IPS-18a (cell line): ENCODE measurements around the gene CHST15.

Experiments used
- H3K27ac ChIP-seq: one replicate; pipeline ENCODE4 v1.5.1; 2013; ENCODE audit warnings: low read length
- H3K27me3 ChIP-seq: one replicate; pipeline ENCODE4 v1.6.1; 2013; ENCODE audit warnings: mild to moderate bottlenecking, low read length; ENCODE audit not compliant: control insufficient read depth, insufficient read depth
- H3K36me3 ChIP-seq: one replicate; pipeline ENCODE4 v1.6.1; 2013; ENCODE audit warnings: low read depth, low read length; ENCODE audit not compliant: control insufficient read depth
- H3K4me1 ChIP-seq: one replicate; pipeline ENCODE4 v1.6.1; 2013; ENCODE audit warnings: low read depth, low read length; ENCODE audit not compliant: control insufficient read depth
- H3K4me3 ChIP-seq: one replicate; pipeline ENCODE4 v1.5.1; 2013; ENCODE audit warnings: low read length
- H3K9ac ChIP-seq: one replicate; pipeline ENCODE4 v1.6.1; 2013; ENCODE audit warnings: mild to moderate bottlenecking, low read length, moderate library complexity
- H3K9me3 ChIP-seq: one replicate; pipeline ENCODE4 v1.6.1; 2013; ENCODE audit warnings: low read depth, low read length; ENCODE audit not compliant: control insufficient read depth

The CHST15 gene

DNA sequence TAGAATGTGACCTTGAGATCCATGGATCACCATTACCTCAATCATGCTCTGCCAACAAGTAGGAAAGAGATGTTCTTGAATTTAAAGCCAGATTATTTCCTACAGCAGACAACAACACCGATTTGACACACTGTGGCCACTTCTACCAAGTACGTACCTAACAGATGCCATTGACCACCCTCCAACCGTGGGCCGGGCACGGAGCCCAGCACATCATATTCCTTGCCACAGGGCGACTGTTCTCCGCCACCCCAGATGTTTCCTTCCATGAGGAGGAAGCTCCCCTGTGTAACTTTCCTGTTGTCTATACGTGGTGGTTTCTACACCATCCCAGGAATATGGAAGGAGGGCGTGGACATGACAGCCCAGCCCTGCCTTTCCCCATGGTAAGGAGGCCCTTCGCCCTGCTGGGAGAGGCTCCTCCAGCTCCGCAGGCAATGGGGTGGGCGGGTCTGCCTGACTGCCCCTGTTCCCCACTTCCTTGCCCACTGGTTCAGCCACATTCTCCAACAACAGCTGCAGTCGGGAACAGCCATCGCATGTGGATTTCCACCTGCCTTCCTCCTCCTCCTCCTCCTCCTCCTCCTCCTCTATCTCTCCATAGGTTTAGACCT lies 7.2 kb downstream of the CHST15 start:
- Histone ChIP-seq H3K36me3 (no peaks in the 10 kb centered on the region), H3K27me3 (peaks cover 30% of the 10 kb centered on the region), H3K4me3 (no peak overlapping the region), H3K4me1 (peaks cover 7% of the 10 kb centered on the region), H3K9ac (no peak overlapping the region), H3K9me3 (no peaks in the 10 kb centered on the region), H3K27ac (no peak overlapping the region)

DNA sequence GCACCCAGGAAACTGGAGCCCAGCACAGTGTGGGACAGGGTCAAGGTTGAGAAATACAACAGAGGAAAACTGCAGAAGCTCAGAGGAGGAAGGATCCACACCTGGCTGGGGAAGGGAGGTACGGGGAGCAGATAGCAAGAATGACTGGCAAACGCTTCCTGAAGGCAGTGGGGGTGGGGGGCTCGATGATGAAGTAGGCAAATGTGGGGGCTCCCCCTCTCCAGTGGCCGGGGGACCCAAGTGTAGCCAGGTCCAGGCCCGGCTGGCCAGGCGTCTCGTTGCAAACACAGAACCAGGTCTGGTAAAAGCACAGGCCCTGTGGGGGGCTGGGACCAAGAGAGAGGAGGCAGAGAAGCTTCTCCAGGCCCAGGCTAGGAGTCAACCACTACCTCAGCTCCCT lies 7.7 kb downstream of the CHST15 start:
- Histone ChIP-seq H3K36me3 (no peaks in the 10 kb centered on the region), H3K4me1 (peaks cover 3% of the 10 kb centered on the region), H3K27me3 (peaks cover 24% of the 10 kb centered on the region), H3K27ac (no peak overlapping the region), H3K4me3 (no peak overlapping the region), H3K9ac (no peak overlapping the region), H3K9me3 (no peaks in the 10 kb centered on the region)

- Histone ChIP-seq H3K36me3 (no peaks in the 10 kb centered on the region), H3K9me3 (no peaks in the 10 kb centered on the region), H3K27me3 (peaks cover 15% of the 10 kb centered on the region), H3K9ac (no peak overlapping the region), H3K4me1 (peaks cover 3% of the 10 kb centered on the region), H3K27ac (no peak overlapping the region), H3K4me3 (no peak overlapping the region)
Measured at GRCh38 chr10:124084708-124085107, 8.7 kb downstream of the CHST15 start.

DNA sequence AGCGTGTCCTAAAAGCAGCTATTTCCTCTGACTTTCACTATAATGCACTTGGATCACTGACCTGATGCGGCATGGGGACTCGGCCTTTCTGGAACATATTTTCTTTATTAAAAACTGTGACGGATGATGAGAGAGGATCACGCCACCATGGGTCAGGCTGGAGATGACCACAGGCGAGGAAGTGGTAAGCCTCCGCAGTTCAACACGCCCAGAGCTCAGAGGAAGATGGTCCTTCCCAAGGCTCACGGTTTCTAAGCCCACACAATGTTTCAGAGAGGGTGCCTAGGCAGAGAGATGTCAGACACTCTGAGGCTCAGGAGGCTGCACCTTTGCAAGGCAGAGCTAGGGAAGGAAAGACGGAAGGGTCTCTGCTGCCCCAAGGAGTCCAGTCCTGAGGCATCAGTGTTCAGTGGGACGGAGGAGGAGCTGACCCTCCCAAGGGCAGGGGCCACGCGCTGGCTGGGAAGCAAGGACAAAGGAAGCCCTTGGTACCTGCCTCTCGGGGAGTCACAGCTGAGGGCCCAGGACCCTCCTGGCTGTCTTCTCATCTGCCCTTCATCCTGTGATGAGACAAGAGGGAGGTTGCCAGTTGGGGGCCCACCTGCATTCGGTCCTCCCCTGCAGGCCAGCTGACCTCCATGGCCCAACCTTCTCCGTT lies 9.5 kb downstream of the CHST15 start:
- Histone ChIP-seq H3K9me3 (no peaks in the 10 kb centered on the region), H3K9ac (no peak overlapping the region), H3K4me3 (no peak overlapping the region), H3K36me3 (no peaks in the 10 kb centered on the region), H3K27ac (no peak overlapping the region), H3K27me3 (peaks cover 7% of the 10 kb centered on the region), H3K4me1 (peaks cover 3% of the 10 kb centered on the region)

DNA sequence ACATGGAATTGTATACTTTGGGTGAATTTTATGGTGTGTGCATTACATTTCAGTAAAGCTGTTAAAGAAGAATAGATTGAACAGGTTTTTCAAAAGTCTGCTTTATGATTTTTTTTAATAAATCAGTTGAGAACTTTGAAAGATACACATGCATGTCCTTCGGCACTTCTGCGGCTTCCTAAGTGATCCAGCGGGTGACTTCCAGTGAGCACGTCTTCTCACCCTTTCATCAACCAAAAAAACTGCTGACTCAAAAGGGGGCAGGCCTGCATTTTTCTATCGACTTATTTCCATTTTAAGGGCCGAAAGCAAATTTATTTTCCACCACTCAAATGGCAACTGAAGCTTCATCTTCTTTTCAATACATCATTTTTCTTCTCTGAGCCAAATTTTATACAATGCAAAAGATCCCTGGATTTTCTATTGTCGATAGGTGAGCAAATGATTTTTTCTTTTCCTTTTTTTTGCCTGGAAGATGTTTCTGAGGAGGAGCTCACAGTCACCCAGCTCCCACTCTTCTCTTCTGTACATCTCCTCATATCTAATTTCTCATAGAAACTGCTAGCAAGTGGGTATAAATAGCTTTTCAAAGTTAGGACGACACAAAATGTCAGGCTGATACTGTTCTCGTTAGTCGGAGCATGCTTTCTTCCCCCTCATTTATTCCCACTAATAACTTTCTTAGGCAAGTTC lies 10.2 kb downstream of the CHST15 start:
- Histone ChIP-seq H3K9me3 (no peaks in the 10 kb centered on the region), H3K4me1 (peaks cover 3% of the 10 kb centered on the region), H3K27me3 (peaks cover under 1% of the 10 kb centered on the region), H3K4me3 (no peak overlapping the region), H3K36me3 (no peaks in the 10 kb centered on the region), H3K27ac (no peak overlapping the region), H3K9ac (no peak overlapping the region)

DNA sequence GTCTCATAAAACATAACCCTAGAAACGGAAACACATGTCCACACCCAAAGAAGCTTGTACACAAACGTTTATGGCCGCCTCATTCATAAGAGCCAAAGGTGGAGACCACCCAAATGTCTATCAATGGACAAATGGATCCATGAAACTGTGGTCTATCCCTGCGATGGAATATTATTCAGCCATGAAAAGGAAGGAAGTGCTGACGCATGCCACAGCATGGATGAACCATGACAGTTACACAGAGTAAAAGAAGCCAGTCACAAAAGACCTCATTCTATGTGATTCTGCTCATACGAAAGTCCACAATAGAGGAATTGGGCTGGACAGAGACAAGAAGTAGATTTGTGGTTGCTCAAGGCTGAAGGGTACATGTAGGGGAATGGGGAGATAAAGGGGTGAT lies 10.8 kb downstream of the CHST15 start:
- no peak overlapping the region for H3K27ac ChIP-seq
- no peaks in the 10 kb centered on the region for H3K36me3 ChIP-seq
- no peaks in the 10 kb centered on the region for H3K27me3 ChIP-seq
- no peaks in the 10 kb centered on the region for H3K9me3 ChIP-seq
- H3K4me3 ChIP-seq = no peak overlapping the region
- no peak overlapping the region for H3K9ac ChIP-seq
- H3K4me1 ChIP-seq = no peaks in the 10 kb centered on the region

GRCh38 chr10:124081547-124082140 lies 11.8 kb downstream of the CHST15 start:
- H3K4me1 ChIP-seq = no peaks in the 10 kb centered on the region
- H3K36me3 ChIP-seq = no peaks in the 10 kb centered on the region
- no peak overlapping the region for H3K27ac ChIP-seq
- H3K27me3 ChIP-seq = no peaks in the 10 kb centered on the region
- H3K9me3 ChIP-seq = no peaks in the 10 kb centered on the region
- no peak overlapping the region for H3K4me3 ChIP-seq
- no peak overlapping the region for H3K9ac ChIP-seq

- Histone ChIP-seq H3K27me3 (no peaks in the 10 kb centered on the region), H3K27ac (no peak overlapping the region), H3K4me1 (peaks cover 15% of the 10 kb centered on the region), H3K36me3 (no peaks in the 10 kb centered on the region), H3K9me3 (no peaks in the 10 kb centered on the region), H3K4me3 (no peak overlapping the region), H3K9ac (no peak overlapping the region)
Measured at GRCh38 chr10:124079864-124080263, 13.5 kb downstream of the CHST15 start.

DNA sequence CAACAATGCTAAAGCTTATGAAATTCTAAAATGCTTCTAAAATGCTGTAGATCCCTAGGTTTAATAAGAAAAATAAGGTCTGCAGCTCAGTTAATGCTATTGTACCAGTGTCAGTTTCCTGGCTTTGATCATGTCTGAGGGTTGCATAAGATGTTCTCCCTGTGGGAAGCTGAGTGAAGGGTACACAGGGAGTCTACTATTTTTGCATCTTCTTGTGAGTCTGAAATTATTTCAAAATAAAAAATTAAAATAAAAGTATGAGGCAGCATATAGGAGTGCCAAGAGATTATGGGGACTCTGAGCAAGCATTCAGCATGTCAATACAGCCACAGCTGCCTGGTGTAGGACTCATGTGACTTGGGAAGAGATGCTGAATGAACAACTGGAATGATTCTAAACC lies 14.7 kb downstream of the CHST15 start:
- Histone ChIP-seq H3K27me3 (no peaks in the 10 kb centered on the region), H3K9ac (no peak overlapping the region), H3K36me3 (no peaks in the 10 kb centered on the region), H3K27ac (no peak overlapping the region), H3K4me1 (peaks cover 16% of the 10 kb centered on the region), H3K9me3 (no peaks in the 10 kb centered on the region), H3K4me3 (no peak overlapping the region)

GRCh38 chr10:124078028-124078427 lies 15.4 kb downstream of the CHST15 start:
- Histone ChIP-seq H3K27me3 (no peaks in the 10 kb centered on the region), H3K4me3 (no peak overlapping the region), H3K36me3 (no peaks in the 10 kb centered on the region), H3K4me1 (peaks cover 16% of the 10 kb centered on the region), H3K27ac (no peak overlapping the region), H3K9me3 (no peaks in the 10 kb centered on the region), H3K9ac (no peak overlapping the region)

- H3K4me3 ChIP-seq = no peak overlapping the region
- H3K27me3 ChIP-seq = no peaks in the 10 kb centered on the region
- no peak overlapping the region for H3K9ac ChIP-seq
- no peaks in the 10 kb centered on the region for H3K9me3 ChIP-seq
- H3K4me1 ChIP-seq = peaks cover 16% of the 10 kb centered on the region
- no peak overlapping the region for H3K27ac ChIP-seq
- no peaks in the 10 kb centered on the region for H3K36me3 ChIP-seq
Measured at GRCh38 chr10:124077208-124077993, 16.0 kb downstream of the CHST15 start.
